ENCODE measurements around the gene CKS1B.

DNA sequence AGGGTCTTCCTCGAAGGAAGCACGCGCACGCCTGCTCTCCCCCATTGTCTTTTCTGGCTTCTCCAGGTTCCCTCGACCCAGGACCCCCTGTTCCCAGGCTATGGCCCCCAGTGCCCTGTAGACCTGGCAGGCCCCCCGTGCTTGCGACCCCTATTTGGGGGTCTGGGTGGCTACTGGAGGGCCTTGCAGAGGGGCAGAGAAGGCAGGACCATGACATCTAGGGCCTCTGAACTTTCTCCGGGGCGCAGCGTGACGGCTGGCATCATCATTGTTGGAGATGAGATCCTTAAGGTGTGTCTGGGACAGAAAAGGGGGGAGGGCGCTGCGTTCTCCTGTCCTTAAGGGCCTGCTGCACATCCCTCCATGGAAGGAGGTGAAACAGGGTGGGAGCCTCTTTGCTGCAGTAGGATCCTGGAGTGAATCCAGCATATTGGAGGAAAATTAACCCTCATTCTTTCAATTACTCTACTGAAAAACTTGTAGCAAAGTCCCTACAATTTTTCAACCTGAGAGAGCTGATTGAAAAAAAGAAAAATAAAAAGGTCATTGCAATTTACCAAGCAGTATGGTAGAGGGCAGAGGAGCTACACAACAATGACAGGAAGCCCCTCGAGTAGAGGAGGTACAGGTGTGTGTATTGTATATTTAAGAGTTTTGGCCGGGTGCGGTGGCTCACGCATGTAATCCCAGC, 9.4 kb downstream of the CKS1B start:
- TF ChIP-seq CTCF (IDR thresholded peaks at IDR 0.05; ENCODE audit: low read length), result peak; percentile 32; the same call in 1 of the 2 replicates
- no peak for TF ChIP-seq EZH2 (IDR thresholded peaks at IDR 0.05; ENCODE audit: borderline replicate concordance, low read length)
